Skeletal muscle cell (primary cell): ENCODE results near the gene TIPRL.
"Not testable (repeated sequence)": the region's sequence is repeated elsewhere in the genome, so short reads cannot be mapped to it uniquely, and the experiment has no call there.

Experiments used
- DNase-seq: peaks from one replicate; pipeline ENCODE4 v3.0.0-alpha.2; 2010; ENCODE audit warnings: low read depth
- H3K4me3 ChIP-seq: 2 replicates; pipeline ENCODE4 v1.5.1; 2011; ENCODE audit warnings: low read depth, mild to moderate bottlenecking, control low read depth, low read length, moderate library complexity

TIPRL gene

DNA sequence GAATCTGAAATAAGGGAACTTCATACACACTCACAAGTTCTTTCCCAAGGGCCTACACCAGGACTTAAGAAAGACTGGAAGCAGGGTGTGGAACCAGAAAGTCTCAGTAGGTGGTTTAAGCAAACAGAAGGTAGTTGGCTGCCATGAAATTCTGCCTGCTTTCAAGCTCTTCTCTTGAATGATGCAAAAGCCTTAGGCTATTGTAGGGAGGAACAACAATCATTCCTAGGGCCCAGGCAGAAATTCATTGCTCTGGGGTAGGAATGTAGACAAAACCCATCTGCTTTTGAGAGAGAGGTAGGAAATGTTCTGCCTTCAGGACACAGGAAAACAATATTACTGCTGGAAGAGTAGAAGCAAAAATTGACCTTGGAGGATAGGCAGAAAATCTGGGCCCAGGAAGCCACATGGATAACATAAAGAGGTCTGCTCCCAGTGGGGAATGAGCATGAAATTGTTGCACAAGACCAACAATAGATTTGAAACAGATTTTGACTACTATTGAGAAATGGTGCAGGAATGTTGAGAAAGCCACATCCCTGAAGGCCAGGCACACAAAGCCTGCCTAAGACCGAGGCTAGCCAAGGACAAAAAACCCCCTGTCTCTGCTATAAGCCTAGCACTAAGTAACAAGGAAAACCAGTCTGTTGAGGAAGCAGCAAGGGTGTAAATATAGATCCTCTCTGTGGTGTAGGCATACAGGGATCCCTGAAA, 24.3 kb downstream of the TIPRL start:
- peak; percentile 85 for DNase-seq

DNA sequence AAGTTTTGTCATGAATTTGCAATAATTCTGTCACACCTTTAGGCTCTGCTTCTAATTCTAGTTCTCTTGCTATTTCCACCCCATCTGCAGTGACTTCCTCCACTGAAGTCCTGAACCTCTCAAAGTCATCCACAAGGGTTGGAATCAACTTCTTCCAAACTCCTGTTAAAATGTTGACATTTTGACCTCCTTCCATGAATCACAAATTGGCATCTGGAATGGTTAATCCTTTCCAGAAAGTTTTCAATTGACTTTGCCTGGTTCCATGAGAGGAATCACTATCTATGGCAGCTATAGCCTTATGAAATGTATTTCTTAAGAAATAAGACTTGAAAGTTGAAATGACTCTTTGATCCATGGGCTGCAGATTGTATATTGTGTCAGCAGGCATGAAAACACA, 27.3 kb downstream of the TIPRL start:
- DNase-seq = no peak
- no peak overlapping the region for H3K4me3 ChIP-seq

More for the DNA sequence above, 24.3 kb downstream of the TIPRL start:
- no peak overlapping the region for H3K4me3 ChIP-seq

DNA sequence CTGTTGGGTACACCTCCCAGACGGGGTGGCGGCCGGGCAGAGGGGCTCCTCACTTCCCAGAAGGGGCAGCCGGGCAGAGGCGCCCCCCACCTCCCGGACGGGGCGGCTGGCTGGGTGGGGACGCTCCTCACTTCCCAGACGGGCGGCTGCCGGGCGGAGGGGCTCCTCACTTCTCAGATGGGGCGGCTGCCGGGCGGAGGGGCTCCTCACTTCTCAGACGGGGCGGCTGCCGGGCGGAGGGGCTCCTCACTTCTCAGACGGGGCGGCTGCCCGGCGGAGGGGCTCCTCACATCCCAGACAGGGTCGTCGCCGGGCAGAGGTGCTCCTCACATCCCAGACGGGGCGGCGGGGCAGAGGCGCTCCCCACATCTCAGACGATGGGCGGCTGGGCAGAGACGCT, 28.9 kb downstream of the TIPRL start:
- not testable (repeated sequence) for DNase-seq, H3K4me3 ChIP-seq

DNA sequence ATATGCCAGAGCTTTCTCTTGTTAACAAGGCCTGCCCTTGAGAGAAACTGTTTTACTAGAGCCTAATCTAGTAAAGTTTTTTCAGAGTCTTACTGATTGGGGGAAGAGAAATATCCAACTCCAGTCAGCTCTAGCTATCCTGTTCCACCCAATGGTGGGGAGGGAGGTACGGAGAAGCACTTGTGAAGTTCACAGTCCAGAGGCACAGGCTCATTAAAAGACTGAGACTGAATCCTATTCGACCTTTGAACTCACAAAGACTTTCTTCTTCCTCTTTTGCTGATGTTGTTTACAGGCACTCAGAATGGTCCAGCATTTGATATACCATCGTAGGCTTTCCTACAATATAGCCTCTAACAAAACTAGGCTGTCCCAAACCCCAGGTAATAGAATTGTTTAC, 31.6 kb downstream of the TIPRL start:
- H3K4me3 ChIP-seq = no peak overlapping the region
- DNase-seq = no peak

DNA sequence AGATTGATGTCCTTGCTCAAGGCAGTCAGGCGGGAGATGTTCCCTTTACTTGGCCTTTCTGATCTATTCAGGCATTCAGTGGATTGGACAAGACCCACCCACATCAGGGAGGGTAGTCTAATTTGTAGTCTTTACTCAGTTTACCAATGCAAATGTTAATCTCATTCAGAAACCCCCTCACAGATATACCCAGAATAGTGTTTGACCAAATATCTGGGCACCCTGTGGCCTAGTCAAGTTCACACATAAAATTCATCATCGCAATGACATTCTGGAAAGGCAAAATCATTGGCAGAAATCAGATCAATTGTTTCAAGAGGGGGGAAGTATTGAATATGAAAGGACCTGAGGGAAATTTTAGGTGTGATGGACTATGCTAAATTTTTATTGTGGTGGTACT, 34.6 kb downstream of the TIPRL start:
- DNase-seq = no peak
- no peak overlapping the region for H3K4me3 ChIP-seq

DNA sequence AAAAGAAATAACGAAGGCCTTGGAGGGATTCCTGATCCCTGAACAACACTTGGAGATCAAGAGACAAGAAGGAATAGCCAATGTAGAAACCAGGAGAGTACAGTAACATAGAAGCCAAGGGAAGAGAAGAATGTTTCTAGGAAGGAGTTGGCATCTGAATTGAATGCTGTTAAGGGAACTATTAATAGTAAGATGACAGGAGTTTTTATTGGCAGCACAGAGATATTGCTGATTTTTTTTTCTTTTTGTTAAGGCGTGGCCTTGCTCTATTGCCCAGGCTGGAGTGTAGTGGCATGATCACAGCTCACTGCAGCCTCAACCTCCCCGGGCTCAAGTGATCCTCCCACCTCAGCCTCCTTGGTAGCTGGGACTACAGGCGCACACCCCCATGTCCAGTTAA, 37.4 kb downstream of the TIPRL start:
- no peak for DNase-seq
- no peak overlapping the region for H3K4me3 ChIP-seq

DNA sequence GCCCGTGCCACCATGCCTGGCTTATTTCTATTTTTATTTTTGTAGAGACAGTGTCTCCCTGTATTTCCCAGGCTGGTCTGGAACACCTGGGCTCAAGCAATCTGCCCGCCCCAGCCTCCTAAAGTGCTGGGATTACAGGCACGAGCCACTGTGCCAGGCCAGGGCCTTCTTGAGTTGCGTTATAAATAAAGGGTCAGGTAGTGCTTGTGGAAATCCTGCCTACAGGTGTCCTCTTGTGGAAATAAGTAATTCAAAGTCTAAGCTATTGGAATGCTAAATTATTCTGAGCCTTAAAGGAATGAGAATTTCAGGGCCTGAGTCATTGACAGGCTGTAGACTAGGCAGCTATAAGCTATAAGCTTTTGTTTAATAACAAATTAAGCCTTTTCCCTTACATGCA, 38.9 kb downstream of the TIPRL start:
- DNase-seq = no peak
- H3K4me3 ChIP-seq = no peak overlapping the region

DNA sequence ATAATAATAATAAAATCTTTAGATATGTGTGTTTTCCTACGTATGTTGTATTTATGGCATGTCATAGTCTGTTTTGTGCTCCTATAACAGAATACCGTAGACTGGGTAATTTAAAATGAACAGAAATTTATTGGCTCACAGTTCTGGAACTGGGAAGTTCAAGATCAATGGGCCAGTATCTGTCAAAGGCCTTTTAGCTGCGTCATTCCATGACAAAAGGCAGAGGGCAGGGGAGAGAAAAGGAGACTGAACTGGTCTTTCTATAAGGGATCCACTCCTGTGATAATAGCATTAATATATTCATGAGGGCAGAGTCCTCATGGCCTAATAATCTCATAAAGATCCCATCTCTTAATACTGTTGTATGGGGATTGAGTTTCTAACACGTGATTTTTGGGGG, 39.9 kb downstream of the TIPRL start:
- no peak for DNase-seq
- H3K4me3 ChIP-seq = no peak overlapping the region

DNA sequence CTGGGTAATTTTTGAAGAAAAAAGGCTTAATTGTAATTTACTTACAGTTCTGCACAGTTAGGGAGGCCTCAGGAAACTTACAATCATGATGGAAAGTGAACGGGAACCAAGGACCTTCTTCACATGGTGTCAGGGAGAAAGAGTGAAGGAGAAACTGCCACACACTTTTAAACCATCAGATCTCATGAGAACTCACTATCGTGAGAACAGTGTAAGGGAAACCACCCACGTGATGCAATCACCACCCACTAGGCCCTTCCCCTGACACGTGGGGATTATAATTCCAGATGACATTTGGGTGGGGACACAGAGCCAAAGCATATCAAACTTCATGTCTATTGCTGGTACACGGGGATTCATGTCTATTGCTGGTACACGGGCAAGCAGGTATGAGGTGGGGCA, 41.7 kb downstream of the TIPRL start:
- no peak overlapping the region for H3K4me3 ChIP-seq
- DNase-seq = no peak

DNA sequence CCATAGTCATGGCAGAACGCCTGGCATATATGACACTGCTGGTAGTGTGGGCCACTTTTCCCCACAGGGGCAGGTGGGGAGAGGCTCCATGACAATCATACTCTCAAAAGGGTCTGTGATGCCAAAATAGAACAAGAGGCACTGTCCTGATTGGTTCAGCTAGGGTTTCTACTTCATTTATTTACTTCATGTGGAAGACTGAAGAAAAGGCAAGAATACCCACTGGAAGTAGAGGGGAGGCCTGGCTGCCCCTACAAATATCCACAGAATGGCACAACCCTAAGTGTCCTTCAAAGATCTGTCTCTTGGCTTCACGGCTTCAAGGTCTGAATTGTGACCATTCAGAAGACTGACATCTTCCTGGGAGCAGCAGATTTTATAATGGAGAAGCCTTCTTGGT, 42.5 kb downstream of the TIPRL start:
- H3K4me3 ChIP-seq = no peak overlapping the region
- no peak for DNase-seq

DNA sequence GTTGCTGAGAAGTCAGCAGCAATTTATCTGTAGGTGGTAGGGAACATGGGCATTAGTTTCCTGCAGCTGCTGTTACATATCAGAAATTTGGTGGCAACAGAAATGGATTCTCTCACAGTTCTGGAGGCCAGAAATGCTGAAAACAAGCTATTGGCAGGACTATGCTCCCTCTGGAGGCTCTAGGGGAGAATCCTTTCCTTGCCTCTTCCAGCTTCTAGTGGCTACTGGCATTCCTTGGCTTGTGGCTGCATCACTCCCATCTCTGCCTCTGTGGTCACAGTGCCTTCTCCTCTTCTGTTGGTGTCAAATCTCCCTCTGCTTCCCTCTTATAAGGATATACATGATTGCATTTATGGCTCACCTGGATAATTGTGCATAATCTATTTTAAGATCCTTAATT, 44.5 kb downstream of the TIPRL start:
- H3K4me3 ChIP-seq = no peak overlapping the region
- DNase-seq = no peak

DNA sequence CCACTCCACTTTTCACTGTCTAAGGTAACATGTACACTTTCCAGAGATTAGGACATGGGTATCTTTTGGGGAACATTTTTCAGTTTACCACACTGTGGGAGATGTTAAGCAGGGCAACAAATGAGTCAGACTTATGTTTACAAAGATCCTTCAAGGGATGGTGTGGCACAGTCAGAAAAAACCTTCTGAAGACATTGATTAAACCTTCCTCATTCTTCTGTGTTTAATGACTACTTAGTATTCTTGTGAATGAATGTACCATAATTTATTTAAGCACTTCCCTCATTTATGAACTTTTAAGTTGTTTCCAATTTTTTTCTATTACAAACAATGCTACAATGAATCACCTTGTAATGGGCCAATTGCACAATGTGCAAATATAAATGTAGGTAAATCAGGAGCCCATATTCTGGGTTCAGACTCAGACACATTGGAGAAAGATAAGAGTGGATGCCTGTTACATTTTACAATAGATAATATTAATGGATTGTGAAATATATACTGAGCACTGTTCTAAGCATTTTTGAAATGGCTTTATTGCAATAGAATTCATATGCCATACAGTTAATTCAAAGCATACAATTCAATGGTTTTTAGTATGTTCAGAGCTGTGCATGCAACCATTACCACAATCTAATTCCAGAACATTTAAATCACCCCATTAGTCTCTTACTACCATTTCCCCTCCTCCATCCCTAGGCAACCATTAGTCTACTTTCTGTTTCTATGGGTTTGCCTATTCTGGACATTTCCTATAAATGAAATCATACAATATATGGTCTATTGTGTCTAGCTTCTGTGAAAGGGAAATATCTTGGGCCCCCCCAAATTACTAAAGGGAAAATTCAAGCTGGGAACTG, 45.1 kb downstream of the TIPRL start:
- DNase-seq = no peak
- H3K4me3 ChIP-seq = no peak overlapping the region

DNA sequence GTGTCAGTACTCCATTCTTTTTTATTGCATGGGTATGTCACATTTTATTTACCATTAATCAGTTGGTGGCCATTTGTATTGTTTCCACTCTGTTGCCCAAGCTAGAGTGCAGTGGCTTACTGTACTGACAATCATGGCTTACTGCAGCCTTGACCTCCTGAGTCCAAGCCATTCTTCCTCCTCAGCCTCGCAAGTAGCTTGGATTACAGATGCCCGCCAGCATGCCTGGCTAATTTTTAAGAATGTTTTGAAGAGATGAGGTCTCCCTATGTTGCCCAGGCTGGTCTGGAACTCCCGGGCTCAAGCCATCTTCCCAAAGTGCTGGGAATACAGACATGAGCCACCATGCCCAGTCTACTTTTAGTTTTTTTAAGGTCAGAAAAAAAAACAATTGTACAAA, 46.2 kb downstream of the TIPRL start:
- DNase-seq = no peak
- peak overlapping the region; percentile 93 for H3K4me3 ChIP-seq

DNA sequence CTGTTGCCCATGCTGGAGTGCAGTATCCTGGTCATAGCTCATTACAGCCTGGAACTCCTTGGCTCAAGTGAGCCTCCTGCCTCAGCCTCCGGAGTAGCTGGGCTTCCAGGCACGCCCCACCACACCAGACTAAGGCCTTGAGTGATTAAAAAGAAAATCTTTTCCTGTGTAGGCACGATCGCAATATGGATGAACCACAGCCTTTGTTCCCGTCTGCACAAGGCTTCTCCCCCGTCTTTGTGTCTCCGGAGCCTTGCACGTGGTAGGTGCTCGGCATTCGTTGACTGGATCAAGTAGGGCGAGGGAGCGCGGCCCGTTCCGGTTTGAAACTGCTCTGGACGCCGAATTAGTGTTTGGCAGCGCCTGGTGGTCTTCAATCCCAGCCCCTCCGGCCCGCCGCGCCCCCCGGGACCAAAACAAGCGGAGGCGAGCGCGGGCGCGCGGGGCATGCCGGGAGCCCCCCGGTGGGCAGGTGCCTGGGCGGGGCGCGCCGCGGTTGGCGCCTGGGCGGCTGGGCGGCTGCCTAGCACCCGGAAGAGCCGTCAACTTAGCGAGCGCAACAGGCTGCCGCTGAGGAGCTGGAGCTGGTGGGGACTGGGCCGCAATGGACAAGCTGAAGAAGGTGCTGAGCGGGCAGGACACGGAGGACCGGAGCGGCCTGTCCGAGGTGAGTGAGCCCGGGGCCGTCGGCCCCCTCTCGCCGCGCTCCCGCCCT, 46.9 kb downstream of the TIPRL start, which contains the start of gene SFT2D2:
SFT2D2 (plus strand) TSS at position 529 of the 715 bp plus-strand sequence; CDS start at position 605, 76 bp downstream.
- peak within 1 kb of the TSS; percentile 93 for H3K4me3 ChIP-seq
- no peak for DNase-seq

DNA sequence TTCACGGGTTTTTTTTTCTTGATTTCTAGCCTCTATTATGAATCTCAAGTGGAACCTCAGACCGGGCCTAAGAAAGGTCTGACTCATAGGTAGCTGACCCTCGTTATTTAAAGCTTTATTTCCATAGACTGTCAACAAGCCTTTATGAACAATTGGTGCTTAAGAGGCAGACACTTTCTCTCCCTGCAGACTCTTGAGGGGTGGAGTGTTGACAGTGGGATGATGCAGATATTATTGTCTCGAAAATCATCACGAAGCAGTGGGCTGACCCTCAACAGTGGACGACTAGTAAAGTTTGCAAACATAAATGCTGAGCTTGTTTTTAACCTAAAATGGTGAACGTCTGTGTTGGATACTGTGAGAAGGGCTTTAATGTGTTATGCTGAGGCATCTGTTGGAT, 48.9 kb downstream of the TIPRL start:
- H3K4me3 ChIP-seq = no peak overlapping the region
- DNase-seq = no peak

DNA sequence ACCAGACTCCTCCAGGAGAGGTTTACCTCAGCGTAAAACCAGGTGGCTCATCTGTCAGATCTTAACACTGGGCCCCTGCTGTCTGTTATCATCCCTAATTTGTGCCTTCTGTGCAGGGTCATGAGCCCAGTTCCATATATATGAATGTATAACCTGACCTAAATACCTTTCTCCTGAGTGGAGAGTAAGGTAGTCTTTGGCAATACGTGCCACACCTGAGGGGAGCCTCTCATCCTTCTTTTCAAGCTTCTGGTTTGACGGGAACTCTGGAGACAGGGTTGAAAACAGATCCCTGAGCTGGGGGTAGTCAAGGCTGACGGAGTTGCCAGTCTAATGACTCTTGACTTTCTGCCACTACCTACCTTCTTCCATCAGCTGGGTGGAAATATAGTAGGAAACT, 51.1 kb downstream of the TIPRL start:
- no peak for DNase-seq
- H3K4me3 ChIP-seq = no peak overlapping the region

DNA sequence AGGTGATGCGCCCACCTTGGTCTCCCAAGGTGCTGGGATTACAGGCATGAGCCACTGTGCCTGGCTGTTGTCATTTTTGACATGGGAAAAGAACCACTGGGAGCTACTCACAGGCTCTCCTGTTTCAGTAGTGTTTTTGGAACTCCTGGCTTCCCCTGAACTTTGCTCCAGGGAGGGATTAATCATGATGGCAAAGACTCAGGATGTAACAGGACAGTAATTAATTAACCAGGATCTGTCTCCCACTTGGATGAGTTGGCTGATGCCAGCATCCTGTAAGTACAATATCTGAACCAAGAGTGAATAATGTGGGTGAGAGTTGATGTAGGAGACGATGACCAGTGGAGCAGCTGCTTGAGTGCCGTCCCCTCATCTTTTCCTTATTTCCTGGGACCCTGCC, 51.9 kb downstream of the TIPRL start:
- no peak for DNase-seq
- no peak overlapping the region for H3K4me3 ChIP-seq

DNA sequence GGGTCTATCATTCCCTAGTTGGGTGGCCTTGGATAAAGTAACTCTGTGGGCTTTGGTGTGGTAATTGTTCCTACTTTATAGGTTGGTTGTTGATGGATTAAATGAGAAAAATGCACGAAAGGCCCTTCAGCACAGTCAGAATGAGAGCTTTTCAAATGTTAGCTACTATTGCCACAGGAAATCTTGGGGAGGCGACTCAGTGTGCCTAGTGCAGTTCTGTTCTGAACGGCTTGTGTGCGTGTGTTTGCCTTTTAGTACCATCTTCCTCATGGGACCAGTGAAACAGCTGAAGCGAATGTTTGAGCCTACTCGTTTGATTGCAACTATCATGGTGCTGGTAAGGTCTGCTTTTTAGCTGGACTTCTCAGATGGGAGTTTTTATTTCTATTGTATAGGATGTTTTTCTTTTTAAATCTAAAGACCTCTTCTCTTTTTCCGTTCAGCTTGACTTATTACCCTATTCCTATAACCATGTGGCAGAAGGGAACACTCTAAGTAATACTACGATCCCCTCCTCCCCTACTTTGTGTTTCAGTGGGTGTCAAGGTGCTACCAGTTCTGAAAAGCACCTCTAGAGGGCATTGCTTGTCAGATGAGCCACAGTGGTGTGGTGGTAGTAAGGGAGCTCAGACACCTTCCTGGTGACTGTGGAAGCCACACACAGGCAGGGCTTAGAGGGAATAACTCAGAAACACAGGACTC, 56.2 kb downstream of the TIPRL start:
- H3K4me3 ChIP-seq = no peak overlapping the region
- no peak for DNase-seq

DNA sequence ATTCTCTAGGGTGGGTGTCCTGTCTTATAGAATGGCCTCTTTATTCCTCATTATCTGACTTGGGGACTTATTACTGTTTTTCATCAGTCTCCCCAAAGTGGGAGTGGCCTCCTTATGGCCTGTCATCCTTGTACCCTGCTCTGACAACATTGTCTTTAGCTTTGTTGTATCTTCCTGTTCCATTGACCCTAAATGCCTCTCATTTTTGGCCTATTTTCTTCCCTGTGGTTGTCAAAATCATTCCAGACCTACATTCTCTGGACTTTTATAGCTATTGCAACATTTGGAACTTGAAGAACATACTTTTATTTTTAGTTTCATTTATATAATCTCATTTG, 56.8 kb downstream of the TIPRL start:
- no peak for DNase-seq
- no peak overlapping the region for H3K4me3 ChIP-seq

DNA sequence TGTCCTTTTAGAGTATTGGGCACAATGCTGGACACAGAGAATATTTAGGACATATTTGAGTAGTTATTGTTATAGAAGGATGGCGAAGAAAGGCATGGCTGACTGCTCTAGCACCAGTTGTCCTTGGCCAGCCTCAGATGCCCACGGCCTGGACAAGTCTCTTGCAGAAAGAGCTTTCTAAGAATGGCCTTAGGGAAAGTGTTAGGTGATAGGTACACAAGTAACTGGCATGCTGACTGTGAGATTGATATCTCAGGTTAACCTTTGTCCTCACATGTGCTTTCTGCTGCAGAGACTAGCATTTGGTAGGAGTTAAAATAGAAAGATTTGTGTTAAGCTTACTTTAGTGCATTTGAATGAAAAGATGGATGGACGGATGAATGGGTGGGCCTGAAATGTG, 57.2 kb downstream of the TIPRL start:
- DNase-seq = no peak
- no peak overlapping the region for H3K4me3 ChIP-seq
